Amygdala (tissue), 56 donors: ENCODE measurements around the gene SIN3B.

Source experiments
- DNase-seq, 56 donors: peaks; one replicate each; lab custom pipeline; 2025; lab: John Stamatoyannopoulos, UW

SIN3B gene

GRCh38 chr19:16824658-16825311, 4.4 kb upstream of the SIN3B start:
- DNase-seq, result no peak

DNA sequence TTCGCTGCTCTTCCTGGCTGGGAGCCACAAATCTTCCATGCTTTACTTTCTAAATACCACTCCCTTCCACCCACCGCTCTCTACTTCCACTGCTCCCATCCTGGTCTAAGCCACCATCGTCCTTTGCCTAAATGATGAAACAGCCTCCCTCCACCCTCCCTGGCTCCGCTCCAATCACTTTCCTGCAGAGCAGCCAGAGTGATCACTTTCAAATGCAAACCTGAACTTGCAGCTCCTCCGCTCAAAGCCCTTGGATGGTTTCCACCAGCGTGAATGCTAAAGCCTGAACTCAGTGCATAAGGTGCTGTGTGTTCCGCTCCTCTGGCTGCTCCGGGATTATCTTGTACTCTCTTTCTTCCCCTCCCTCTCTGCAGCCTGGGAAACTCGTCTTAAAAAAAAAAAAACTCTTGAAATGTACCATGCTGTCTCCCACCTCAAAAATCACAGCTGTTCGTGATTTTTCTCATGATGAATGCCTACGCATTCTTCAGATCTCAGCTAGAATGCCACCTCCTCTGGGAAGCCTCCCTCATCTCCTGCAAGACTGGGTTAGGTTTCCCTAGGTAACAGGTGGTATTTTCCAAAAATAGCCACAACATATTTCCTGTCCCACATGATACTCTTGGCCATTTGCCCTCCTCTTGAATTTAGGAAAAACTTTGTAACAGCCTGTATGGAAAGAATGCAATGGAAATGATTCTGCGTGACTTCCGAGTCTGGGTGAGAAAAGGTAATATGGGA, 3.7 kb upstream of the SIN3B start:
- DNase-seq, result peak in 28 of 56 donors; percentile 13 to 76 (median 24)

GRCh38 chr19:16829822-16830289, 658 bp downstream of the SIN3B start:
- DNase-seq, result no peak

DNA sequence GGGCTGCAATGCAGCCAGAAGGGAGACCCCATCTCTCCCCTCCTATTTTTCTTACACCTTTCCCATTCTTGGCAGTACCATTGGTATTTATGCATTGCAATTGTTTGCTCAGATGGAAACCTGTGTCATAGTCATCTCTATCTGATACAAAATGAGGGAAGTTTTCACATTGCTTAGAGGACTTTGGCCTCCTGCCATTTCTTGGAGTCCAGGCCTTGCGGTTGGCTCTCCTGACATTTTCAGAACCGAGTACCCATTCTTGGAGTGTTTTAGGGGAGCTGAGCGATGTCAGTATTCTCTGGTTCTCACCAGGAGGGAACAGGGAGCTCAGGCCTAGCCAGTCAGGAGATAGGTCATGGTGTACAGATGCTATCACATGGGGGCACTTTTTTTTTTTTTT, 1.5 kb downstream of the SIN3B start:
- no peak for DNase-seq

DNA sequence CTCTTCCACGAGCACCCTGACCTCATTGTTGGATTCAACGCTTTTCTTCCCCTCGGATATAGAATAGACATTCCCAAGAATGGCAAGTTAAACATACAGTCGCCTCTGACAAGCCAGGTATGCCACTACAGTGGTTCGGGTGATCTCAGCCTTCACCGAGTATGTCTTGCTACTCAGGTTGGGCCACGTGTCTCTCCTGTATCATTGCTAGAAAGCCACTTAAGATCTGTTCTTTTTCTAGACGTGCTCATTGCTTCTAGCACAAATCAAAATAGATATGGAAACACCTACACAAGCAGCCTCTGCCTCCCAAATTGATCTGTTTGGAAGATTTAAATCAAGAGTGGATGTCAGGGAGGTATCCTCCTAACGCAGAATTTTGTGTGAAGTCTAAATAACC, 2.3 kb downstream of the SIN3B start:
- DNase-seq, result no peak

DNA sequence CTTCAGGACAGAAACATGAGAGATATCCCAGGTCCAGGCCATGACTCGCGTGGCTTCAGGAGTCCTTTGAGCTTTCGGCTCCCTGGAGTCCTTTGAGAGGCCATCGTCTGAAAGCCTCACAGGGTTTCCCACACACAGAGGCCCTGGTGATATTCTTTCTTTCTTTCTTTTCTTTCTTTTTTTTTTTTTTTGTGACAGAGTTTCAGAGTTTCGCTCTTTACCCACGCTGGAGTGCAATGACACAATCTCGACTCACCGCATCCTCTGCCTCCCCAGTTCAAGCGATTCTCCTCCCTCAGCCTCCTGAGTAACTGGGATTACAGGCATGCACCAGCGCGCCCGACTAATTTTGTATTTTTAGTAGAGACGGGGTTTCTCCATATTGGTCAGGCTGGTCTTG, 5.5 kb downstream of the SIN3B start:
- DNase-seq, result no peak

- no peak for DNase-seq
Measured at GRCh38 chr19:16836115-16837034, 7.2 kb downstream of the SIN3B start.

DNA sequence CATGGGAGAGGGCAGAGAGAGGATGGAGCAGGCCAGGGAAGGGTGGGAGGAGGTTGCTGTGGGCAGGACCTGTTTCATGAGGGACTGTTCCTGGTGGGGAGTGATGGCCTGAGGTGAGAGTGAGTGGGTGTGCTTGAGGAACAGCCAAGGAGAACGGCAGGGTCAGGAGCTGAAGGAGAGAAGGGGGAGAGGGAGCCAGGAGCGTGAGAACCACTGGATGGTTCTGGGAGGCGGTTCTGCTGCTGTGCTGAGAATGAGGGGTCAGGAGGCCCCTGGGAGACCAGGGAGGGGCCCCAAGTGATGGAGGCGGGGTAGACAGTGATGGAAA, 7.8 kb downstream of the SIN3B start:
- no peak for DNase-seq

- peak in 3 of 56 donors; percentile 13 to 25 (median 23) for DNase-seq
Measured at GRCh38 chr19:16841391-16841926, 12.3 kb downstream of the SIN3B start.

DNA sequence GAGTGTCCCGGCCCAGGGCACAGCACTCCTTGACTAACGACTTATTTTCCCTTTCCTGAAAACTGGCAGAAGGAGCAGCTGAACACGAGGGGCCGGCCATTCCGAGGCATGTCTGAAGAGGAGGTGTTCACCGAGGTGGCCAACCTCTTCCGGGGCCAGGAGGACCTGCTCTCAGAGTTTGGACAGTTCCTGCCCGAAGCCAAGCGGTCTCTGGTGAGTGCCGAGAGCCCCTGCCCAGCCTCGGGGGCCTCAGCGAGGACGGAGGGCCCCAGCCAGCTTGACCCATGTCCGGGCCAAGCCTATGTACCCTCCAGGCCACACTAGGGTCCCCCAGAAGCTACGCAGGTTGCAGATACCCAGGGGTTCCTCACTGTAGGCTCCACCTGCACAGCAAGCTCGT, 17.7 kb downstream of the SIN3B start:
- DNase-seq, result no peak

DNA sequence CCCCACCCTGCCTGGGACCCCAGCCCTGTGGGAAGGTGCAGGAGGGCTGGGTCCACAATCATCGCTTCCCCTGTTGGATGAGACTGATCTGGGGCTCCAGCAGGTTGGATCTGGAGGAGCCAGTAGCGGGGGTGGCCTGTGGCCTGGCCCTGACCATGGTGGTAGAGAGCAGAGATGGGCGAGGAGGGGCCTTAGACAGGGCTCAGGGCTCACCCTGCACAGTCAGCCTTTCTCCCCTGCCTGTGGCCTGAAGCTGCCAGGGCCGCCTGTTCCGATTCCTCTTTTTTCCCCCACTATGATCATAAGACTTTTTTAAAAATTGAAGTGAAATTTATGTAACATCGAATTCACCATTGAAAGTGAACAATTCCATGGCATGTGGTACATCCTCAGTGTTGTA, 18.2 kb downstream of the SIN3B start:
- DNase-seq, result no peak

- no peak for DNase-seq
Measured at GRCh38 chr19:16849168-16849567, 20.0 kb downstream of the SIN3B start.

DNA sequence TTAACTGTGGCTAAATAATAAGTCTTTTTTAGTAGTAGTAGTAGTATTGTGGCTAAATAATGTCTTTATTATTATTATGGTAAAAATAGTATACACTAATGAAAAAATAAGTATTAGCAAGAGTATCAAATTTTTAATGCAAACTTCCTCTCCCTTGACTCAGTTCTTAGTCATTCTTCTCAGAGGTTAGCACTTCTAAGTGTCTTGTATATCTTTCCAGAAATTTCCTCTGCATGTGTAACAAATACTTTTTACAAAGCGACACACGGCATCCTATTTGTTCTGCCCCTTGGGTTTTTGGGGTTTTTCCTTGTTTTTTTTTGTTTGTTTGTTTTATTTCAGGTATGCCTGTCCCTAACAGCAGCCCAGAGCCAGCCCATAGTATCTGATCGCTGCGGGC, 20.9 kb downstream of the SIN3B start:
- DNase-seq, result no peak

- no peak for DNase-seq
Measured at GRCh38 chr19:16851031-16851712, 22.0 kb downstream of the SIN3B start.

DNA sequence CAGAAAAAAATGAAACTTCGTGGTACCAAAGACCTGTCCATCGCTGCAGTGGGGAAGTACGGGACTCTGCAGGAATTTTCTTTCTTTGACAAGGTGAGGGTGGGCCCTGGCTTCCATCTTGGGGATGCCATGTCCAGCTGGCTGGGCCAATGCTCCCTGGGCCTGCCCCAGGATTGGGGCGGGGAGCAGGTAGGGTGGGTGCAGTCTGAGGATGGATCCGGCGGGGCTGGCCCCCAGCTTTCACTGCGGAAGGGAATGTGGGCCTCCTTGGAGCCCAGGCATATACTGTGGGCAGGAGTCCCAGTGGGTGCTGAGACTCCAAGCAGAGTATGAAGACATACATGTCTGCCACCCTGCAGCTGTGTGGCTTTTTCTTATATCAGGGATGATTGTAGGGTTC, 23.9 kb downstream of the SIN3B start:
- no peak for DNase-seq

- DNase-seq, result no peak
Measured at GRCh38 chr19:16856091-16856490, 26.9 kb downstream of the SIN3B start.

GRCh38 chr19:16859626-16860025, 30.4 kb downstream of the SIN3B start:
- DNase-seq, result no peak

DNA sequence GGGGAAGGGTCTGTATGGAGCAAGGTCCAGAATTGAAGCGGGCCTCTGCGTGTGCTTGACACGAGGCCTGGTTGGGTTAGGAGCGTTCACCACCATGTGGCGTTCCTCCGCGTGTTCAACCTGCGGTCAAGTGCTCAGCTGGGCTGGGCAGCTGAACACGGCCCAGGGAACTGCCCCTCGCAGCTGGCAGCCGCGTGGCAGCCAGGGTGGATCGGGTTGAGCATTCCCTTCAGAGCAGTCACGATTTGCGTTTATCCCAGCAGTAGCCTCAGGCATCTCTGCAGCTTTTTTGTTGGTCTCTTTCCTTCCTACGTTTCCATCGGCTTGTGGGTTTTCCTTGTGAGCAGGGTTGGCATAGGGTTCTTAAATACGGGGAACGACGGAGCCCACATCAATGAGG, 30.9 kb downstream of the SIN3B start:
- DNase-seq, result no peak

GRCh38 chr19:16861011-16861410, 31.8 kb downstream of the SIN3B start:
- DNase-seq, result no peak

DNA sequence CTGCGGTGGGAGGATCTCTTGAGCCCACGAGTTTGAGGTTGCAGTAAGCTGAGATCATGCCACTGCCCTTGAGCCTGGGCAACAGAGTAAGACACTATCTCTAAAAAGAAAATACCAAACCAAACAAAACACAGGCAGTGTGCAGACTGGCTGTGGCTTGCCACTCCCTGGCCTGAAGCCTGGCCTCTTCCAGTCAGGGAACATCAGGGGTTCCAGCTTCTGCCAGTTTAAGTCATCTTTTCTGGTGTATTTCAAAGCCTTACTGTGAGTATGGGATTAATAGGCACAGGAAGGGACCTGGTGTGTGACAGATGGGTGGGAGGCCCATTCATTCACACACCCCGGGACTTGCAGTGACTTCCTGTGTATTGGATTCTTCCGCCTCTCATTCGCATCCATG, 32.6 kb downstream of the SIN3B start:
- DNase-seq, result no peak
